Activated CD8-positive, alpha-beta memory T cell treated with anti-CD3 and anti-CD28 coated beads, Interleukin-2, amount 50 U/mL, for 1 hour (primary cell): ENCODE results near the gene TBKBP1.

Experiments used
- DNase-seq: peaks from one replicate; pipeline ENCODE4 v3.0.0-alpha.2; 2020; ENCODE audit errors: extremely low read depth

Gene TBKBP1

GRCh38 chr17:47698749-47699535 is 5.0 kb downstream of the TBKBP1 start:
- DNase-seq, result no peak

- no peak for DNase-seq
Measured at GRCh38 chr17:47699536-47699840, 5.5 kb downstream of the TBKBP1 start.

- no peak for DNase-seq
Measured at GRCh38 chr17:47700471-47701449, 6.8 kb downstream of the TBKBP1 start.

GRCh38 chr17:47701608-47702007 is 7.6 kb downstream of the TBKBP1 start:
- no peak for DNase-seq

- DNase-seq, result no peak
Measured at GRCh38 chr17:47702391-47702995, 8.5 kb downstream of the TBKBP1 start.

GRCh38 chr17:47703191-47703591 is 9.2 kb downstream of the TBKBP1 start:
- DNase-seq, result no peak

- no peak for DNase-seq
Measured at GRCh38 chr17:47703671-47704070, 9.7 kb downstream of the TBKBP1 start.

- no peak for DNase-seq
Measured at GRCh38 chr17:47704116-47704515, 10.2 kb downstream of the TBKBP1 start.

GRCh38 chr17:47704736-47705135 is 10.8 kb downstream of the TBKBP1 start:
- DNase-seq, result no peak

- DNase-seq, result no peak
Measured at GRCh38 chr17:47705536-47706530, 11.9 kb downstream of the TBKBP1 start.

GRCh38 chr17:47707056-47707804 is 13.3 kb downstream of the TBKBP1 start:
- DNase-seq, result no peak

- no peak for DNase-seq
Measured at GRCh38 chr17:47707884-47708283, 13.9 kb downstream of the TBKBP1 start.

GRCh38 chr17:47708312-47708863 is 14.4 kb downstream of the TBKBP1 start:
- DNase-seq, result no peak

GRCh38 chr17:47708864-47709541 is 15.0 kb downstream of the TBKBP1 start:
- DNase-seq, result no peak

GRCh38 chr17:47709594-47709993 is 15.6 kb downstream of the TBKBP1 start:
- no peak for DNase-seq

- DNase-seq, result no peak
Measured at GRCh38 chr17:47711366-47712099, 17.6 kb downstream of the TBKBP1 start.

- DNase-seq, result no peak
Measured at GRCh38 chr17:47712330-47713023, 18.5 kb downstream of the TBKBP1 start.

- no peak for DNase-seq
Measured at GRCh38 chr17:47713980-47714700, 20.2 kb downstream of the TBKBP1 start.
